HG03442 (cell line): ENCODE data around the gene HSD11B1L.

Experiments used
- ATAC-seq: cut with Tn5 transposase; IDR thresholded peaks from one replicate; pipeline ENCODE4 v1.9.1; 2021; ENCODE audit warnings: mild to moderate bottlenecking, moderate library complexity; ENCODE audit not compliant: unreplicated experiment

The HSD11B1L gene

DNA sequence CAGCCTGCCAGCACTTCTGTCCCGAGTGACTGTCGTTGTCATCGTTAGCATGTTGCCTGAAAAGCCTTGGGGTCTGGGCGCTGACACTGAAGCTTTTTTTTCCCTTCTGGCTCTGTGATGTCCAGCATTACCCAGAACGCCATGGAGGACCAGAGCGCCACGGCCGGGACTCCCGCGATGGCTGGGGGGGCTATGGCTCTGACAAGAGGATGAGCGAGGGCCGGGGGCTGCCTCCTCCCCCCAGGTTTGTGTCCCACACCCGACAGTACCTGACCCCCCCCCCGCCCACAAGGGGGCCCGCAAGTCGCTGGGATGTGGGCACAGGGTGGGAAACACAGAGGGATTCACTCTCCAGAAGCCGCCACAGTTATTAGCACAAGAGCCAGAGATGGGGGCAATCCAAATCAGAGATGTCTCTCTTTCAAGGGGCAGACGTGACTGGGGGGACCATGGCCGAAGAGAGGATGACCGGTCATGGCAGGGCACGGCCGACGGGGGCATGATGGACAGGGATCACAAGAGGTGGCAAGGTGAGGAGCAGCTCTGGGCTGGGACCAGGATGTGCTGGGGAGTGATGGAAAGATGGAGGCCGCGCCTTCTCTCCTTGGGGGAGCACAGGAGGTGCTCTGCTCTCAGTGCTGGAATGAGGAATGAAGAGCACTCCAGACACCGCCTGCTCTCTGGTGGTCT is 13.8 kb upstream of the HSD11B1L start:
- no peak for ATAC-seq

DNA sequence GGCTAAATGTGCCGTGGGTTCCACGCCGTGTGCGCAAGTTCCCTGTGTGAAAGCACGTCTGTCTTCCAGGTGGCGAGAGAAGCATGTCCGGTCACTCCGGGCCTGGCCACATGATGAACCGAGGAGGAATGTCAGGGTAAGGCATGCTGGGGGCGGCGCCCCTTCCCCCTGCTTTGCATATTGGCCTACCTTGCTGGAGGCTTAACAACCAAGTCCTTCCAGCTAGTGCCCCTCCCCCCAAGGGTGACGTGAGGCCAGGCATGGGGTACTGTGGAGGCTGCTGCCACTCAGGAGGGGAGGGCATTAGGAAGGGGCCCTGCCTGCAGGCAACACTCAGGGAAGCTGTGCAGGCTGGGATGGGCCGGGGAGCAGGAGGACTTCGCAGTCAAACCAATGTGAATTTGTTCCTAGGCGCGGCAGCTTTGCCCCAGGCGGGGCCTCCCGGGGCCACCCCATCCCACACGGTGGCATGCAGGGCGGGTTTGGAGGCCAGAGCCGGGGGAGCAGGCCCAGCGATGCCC is 13.0 kb upstream of the HSD11B1L start:
- ATAC-seq = no peak

DNA sequence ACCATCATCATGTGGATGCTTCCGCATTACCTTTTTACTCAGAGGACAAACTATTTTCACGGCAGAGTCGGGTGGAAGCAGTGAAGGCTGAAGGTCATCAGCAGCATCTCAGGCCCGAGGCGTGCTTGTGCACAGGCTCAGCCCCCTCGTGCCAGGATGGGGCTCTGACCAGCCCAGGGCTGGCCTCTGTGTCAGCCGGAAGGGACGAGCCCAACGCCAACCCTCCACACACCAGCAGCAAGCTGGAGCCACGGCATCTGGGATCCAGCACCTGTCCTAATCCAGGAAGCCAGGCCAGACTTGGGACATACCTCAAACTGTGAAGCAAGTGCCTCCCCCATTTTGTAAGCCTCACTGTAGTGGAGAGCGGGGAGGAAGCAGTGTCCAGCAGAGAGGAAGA is 11.6 kb upstream of the HSD11B1L start:
- no peak for ATAC-seq

GRCh38 chr19:5671600-5671999 is 9.2 kb upstream of the HSD11B1L start:
- no peak for ATAC-seq

- ATAC-seq = no peak
These were observed 7.9 kb upstream of the HSD11B1L start for GRCh38 chr19:5672708-5673459.

DNA sequence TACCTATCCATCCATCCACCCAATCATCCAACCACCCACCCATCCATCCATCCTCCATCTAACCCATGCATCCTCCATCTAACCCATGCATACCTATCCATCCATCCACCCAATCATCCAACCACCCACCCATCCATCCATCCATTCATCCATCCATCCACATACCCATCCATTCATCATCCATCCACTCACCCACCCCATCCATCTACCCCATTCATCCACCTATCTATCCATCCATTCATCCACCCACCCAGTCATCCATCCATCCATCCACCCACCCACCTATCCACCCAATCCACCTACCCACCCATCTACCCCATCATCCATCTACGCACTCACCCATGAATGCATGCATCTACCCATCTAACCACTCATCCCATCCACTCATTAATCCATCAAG is 7.1 kb upstream of the HSD11B1L start:
- no peak for ATAC-seq

GRCh38 chr19:5674714-5675113 is 6.1 kb upstream of the HSD11B1L start:
- ATAC-seq = no peak

DNA sequence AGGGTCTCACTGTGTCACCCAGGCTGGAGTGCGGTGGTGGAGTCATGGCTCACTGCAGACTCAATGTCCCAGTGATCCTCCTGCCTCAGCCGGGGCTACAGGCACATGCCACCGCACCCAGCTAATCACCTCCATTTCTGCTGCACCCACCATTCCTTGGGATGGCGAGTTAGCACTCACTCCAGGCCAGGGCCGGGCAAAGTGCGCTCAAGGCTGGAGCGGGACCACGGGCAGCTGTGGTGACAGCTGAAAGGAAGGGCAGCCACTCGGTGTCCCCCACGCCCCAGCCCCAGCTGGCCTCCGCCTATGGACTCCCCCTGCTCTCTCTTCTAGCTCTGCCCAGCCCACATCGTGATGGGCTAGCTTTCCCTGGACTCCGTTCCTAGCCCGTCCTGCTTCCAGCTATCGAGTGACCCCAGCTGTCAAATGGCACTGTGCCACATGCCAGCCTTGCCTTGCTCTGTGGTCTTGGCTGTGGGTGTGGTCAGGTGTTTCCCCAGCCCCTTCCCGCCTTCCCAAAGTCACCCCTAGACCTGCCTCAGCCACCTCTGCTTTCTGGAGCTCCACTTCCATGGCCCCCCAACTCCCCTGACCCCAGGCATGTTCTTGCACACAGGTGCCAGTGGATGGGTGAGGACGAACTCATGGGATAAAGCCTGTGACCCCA is 4.6 kb upstream of the HSD11B1L start:
- no peak for ATAC-seq

- no peak for ATAC-seq
These were observed 4.1 kb upstream of the HSD11B1L start for GRCh38 chr19:5676772-5677105.

DNA sequence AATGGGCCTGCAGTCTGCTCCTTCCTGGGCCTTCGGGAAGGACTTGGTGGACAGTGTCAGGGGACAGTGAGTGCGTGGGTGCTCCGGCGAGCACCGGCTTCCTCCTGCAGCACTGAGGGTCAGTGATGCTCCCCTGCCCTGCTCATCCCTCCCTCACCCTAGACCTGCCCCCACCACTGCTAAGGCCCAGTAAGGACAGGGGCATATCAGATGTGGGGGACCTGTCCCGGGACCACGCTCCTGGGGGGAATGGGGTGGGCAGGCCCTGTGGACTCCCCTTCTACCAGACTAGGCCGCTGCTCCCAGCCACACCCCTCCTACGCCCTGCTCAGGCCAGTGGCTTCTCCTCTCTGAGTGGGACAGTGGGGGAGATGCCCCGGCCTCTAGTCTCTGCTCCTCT is 3.7 kb upstream of the HSD11B1L start:
- ATAC-seq = no peak

GRCh38 chr19:5677580-5677979 is 3.2 kb upstream of the HSD11B1L start:
- no peak for ATAC-seq

DNA sequence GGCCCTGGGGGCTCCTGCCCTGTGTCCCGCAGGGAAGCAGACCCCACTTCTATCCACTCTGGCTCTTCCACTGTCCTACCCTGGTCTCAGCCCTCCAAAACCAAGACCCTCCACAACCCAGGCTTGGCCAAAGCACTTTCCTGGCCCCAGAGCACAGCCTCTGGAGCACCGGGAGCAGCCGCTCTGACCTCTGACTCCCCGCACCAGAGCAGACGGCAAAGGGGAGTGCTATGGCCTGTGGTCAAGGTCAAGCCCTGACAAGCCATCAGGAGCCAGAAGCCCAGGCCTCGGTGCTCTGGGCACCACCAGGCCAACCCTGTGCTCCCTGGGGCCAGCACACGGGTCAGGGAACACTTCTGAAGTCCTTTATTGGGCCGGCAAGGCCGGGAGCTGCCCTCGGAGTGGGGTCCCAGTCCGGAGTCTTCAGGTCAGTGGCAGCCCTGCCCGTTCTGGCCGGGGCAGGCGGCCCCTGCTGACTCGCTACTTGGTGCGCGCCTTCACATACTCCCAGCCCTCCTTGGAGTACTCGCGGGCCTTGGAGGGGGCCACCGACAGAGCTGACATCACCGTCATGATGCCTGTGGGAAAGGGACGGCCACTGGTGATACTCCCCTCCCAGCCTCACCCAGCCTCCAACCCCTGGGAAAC is 2.6 kb upstream of the HSD11B1L start:
- ATAC-seq = no peak

GRCh38 chr19:5679289-5680083 is 1.3 kb upstream of the HSD11B1L start:
- no peak for ATAC-seq

DNA sequence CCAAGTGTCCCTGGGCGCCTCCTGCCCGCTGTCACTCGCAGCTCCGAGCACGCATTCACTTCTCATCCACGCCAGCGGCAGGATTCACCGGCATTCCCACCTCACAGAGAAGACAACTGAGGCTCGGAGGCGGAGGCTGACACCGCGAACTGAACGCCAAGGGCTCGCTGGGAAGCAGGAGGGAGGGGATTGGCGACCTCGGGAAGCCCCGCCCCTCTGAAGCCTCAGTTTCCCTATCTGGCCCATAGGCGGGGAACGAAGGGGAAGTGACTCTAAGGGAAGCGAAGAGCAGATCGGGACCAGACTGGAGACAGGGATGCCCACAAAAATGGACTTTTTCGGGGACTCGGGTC is 767 bp upstream of the HSD11B1L start:
- peak; percentile 1 for ATAC-seq

DNA sequence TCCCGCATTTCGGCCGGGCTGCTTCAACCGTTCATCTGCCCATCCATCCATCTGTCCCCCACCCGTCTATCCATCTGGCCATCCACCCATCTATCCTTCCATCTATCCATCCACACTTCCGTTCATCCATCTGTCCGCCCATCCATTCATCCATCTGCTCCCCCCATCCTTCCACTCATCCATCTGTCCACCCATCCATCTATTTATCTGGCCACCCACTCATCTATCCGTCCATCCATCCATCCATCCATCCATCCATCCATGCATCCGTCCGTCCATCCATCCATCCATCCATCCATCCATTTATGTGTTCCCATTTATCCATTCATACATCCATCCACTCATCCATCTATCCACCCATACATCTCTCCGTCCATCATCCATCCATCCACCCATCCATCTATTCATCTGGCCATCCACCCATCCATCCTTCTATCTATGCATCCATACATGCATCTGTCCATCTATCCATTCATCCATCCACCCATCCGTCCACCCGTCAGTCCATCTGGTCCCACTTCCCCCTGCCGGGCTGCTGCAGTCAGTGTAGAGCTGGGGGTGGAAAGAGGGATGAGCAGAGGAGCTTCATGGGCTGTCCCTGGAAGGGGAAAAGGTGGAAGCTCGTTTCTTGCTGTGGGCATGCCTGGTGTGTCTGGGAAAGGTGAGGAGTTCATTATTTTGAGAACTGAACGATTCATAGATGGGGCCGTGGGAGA is 722 bp downstream of the HSD11B1L start:
- ATAC-seq = no peak

DNA sequence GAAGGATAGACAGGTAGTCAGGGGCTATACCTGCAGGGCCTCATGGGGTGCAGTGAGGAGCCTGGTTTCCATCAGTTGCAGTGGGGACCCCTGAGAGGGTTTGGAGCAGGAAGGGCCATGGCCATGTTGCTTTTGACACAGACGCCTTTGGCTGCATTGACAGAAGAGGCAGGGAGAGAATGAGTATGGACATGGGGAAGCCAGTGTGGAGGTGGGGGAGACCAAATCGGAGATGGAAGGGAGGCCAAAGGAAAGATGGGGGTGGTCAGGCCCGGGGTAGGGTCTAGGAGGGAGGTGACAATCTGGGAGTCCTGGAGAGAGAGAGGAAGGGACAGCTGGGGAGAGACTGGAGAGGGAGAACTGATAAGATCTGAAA is 1.3 kb downstream of the HSD11B1L start:
- ATAC-seq = no peak

DNA sequence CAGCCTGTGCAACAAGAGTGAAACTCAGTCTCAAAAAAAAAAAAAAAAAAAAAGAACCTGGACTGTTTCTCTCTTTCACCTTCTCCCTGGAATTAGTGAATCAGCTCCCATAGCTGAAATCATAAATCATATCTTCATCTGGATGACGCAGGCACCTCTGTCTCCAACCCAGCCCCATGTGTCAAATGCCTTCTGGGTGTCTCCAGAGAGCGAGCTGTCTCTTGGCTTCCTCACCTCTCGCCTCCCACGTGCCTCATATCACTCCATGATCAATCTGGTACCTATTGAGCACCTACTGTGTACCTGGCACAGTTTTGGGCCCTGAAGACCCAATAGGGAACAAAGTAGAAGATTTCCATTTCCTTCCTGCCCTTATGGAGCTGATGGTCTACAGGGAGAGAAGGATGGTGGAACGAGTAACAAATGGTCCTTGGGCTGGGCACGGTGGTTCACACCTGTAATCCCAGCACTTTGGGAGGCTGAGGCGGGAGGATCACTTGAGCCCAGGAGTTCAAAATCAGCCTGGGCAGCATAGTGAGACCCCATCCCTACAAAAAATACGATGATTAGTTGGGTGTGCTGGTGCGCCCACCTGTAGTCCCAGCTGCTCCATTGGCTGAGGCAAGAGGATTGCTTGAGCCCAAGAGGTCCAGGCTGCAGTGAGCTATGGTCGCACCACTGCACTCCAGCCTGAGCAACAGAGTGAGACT is 2.5 kb downstream of the HSD11B1L start:
- ATAC-seq = no peak

DNA sequence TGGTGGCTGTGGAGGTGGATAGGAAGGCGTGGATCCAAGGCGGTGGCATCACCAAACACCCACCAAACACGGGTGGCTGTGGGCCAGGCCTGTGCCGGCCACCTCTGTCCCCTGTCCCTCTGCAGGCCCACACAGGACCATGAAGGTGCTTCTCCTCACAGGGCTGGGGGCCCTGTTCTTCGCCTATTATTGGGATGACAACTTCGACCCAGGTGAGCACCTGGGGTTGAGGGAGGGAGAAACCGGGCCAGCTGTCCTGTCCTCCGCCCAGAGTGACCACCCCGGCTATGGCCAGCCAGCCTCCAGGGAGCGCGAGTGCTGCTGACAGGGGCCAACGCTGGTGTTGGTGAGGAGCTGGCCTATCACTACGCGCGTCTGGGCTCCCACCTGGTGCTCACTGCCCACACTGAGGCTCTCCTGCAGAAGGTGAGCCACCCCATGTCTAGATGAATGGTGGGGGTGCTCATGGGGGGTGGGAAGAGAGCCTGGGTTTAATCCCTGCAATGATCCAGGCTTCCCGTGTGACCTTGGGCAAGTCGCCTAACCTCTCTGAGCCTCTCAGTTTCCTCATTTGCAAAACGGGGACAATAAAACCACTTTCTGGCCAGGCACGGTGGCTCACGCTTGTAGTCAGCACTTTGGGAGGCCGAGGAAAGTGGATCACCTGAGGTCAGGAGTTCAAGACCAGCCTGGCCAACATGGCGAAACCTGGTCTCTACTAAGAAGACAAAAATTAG is 4.0 kb downstream of the HSD11B1L start:
- ATAC-seq = no peak

DNA sequence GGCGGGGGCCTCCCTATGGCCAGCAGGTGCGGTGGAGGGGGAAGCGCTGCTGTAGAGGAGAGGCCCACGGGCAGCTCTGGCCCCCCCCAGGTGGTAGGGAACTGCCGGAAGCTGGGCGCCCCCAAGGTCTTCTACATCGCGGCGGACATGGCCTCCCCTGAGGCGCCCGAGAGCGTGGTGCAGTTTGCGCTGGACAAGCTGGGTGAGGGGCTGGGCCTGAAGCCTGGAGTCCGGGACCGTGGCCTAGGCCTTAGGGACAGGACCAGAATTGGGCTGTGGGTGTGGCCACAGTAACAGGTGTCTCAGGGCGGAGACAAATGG is 5.5 kb downstream of the HSD11B1L start:
- ATAC-seq = no peak
